ENCODE results near the gene MALT1. TPM values are rescaled to one million over a fixed set of nuclear protein-coding genes. Genes with fewer than 3 reads are reported as not detected.
A peak's percentile ranks its signal among the peaks of the same experiment; 100 is the strongest.
"Not testable (repeated sequence)": the region's sequence is repeated elsewhere in the genome, so short reads cannot be mapped to it uniquely, and the experiment has no call there.

MALT1 gene
- total RNA-seq, 4 donors from 2014 or later = 18.3 to 27.5 (median 22.6) TPM

DNA sequence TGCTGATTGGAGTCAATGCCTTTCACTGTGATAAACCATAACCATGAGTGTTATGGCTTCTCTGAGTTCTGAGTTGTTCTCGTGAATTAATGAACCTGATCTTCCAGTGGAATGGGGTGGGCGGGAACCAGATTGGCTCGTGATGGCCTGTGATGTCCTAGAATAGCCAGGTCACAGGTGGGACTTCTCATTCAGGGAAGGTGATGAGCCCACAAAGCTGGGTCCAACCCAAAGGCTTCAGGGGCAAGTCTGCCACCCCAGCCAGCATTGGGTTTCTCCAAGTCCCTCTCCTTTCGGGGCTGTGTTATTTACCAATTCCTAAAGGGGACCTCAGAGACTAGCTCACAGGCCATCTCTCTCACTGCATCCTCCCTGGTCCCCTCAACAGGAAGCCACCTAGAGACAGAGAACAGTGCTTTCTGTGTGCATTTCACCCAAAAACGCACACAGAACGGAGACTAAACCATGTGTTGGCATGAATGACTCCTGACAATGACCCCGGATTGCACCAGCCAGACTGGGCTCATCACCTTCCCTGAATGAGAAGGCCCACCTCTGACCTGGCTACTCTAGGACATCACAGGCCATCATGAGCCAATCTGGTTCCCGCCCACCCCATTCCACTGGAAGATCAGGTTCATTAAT is 85.5 kb downstream of the MALT1 start:
- Histone ChIP-seq H3K4me3 (no peak overlapping the region), H3K9me3 (no peaks in the 10 kb centered on the region), H3K27ac (replicated peaks in 1 of 4) (no peak overlapping the region), H3K27me3 (peaks cover 0 to 19% (median 0%) of the 10 kb centered on the region in 4 donors), H3K4me1 (peaks cover 2 to 19% (median 11%) of the 10 kb centered on the region in 4 donors), H3K36me3 (no peaks in the 10 kb centered on the region)
- peak; percentile 68 for DNase-seq (ENCODE audit: extremely low spot score)
- intact Hi-C loops (cut with DNase I) = no loop called here
- 91% methylated on average over 8 of the region's 8 CpGs for WGBS
- TF ChIP-seq POLR2AphosphoS5 (IDR thresholded peaks at IDR 0.05) (no peak), EP300 (IDR thresholded peaks at IDR 0.05) (no peak), POLR2A (IDR thresholded peaks at IDR 0.05; ENCODE audit: low read depth) (no peak)
- TF ChIP-seq, protein P1, sequence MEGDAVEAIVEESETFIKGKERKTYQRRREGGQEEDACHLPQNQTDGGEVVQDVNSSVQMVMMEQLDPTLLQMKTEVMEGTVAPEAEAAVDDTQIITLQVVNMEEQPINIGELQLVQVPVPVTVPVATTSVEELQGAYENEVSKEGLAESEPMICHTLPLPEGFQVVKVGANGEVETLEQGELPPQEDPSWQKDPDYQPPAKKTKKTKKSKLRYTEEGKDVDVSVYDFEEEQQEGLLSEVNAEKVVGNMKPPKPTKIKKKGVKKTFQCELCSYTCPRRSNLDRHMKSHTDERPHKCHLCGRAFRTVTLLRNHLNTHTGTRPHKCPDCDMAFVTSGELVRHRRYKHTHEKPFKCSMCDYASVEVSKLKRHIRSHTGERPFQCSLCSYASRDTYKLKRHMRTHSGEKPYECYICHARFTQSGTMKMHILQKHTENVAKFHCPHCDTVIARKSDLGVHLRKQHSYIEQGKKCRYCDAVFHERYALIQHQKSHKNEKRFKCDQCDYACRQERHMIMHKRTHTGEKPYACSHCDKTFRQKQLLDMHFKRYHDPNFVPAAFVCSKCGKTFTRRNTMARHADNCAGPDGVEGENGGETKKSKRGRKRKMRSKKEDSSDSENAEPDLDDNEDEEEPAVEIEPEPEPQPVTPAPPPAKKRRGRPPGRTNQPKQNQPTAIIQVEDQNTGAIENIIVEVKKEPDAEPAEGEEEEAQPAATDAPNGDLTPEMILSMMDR (IDR thresholded peaks at IDR 0.05) = no peak

DNA sequence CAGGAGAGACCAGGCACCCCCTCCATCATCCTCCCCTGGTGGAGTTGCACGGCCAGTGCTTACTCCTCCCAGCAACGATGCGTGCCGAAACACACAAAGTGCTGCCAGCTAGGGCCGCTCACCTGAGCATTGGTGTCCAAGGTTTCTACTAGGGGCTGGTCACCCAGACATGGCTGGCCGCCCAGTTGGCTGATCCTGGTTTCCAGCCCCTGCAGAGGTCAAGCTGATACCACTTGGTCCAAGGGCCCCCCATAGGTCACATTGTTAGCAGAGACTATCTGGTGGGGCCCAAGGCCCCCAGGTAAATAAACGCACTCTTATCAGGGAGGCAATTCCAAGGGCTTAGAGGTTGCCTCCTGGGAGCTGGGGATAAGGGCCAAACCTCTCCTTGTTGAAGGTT is 86.1 kb downstream of the MALT1 start:
- DNase-seq (ENCODE audit: extremely low spot score) = peak; percentile 62
- H3K9me3 ChIP-seq; H3K36me3 ChIP-seq; H3K27ac ChIP-seq (replicated peaks in 1 of 4); H3K4me3 ChIP-seq; intact Hi-C loops (cut with DNase I): not testable (repeated sequence)
- Histone ChIP-seq H3K4me1 (peaks cover 8 to 24% (median 15%) of the 10 kb centered on the region in 4 donors), H3K27me3 (peaks cover 0 to 19% (median 0%) of the 10 kb centered on the region in 4 donors)
- WGBS = 93% methylated on average over 2 of the region's 7 CpGs

DNA sequence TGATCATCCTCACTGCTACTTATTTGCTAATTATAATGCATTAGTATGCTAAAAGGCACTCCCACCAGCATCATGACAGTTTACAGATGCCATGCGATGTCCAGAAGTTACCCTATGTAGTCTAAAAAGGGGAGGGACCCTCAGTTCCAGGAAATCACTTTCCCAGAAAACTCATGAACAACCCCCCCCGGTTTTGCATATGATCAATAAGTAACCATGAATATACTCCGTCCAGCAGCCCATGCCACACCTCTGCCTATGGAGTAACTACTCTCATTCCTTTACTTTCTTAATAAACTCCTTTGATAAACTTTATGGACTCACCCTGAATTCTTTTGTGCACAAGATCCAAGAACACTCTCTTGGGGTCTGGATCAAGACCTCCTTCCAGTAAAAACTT is 86.8 kb downstream of the MALT1 start:
- Histone ChIP-seq H3K36me3 (no peaks in the 10 kb centered on the region), H3K4me3 (no peak overlapping the region), H3K9me3 (no peaks in the 10 kb centered on the region), H3K27me3 (peaks cover 0 to 19% (median 0%) of the 10 kb centered on the region in 4 donors), H3K4me1 (peaks cover 8 to 24% (median 15%) of the 10 kb centered on the region in 4 donors), H3K27ac (replicated peaks in 1 of 4) (no peak overlapping the region)
- no peak for TF ChIP-seq EP300 (IDR thresholded peaks at IDR 0.05)
- no peak for TF ChIP-seq POLR2A (IDR thresholded peaks at IDR 0.05; ENCODE audit: low read depth)
- TF ChIP-seq, protein P1 (IDR thresholded peaks at IDR 0.05) = no peak
- no peak for TF ChIP-seq POLR2AphosphoS5 (IDR thresholded peaks at IDR 0.05)
- DNase-seq (ENCODE audit: extremely low spot score) = peak; percentile 62
- 77% methylated on average over 3 of the region's 3 CpGs for WGBS
- intact Hi-C loops (cut with DNase I) = no loop called here

DNA sequence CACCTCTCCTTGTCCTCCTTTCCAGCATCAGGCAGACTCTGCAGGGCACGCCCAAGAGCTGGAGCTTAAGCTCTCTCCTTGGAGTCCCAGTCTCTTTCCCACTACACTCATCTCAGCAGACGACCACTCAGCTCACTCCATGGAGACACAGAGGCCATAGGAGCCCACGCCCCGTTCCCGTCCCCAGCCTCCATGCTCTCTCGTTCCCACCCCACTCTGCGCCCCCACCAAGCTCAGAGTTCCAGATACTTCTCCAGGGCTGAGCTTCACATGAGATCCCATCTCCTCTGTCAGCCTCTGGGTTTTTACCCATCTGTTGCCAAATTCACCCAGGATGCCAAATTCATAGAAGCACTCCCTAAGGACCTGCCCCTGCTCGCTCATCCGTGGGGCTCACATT is 87.3 kb downstream of the MALT1 start:
- no peak overlapping the region for H3K27ac ChIP-seq (replicated peaks in 1 of 4)
- DNase-seq (ENCODE audit: extremely low spot score) = peak; percentile 75
- H3K4me1 ChIP-seq = peaks cover 8 to 24% (median 15%) of the 10 kb centered on the region in 4 donors
- TF ChIP-seq POLR2AphosphoS5 (IDR thresholded peaks at IDR 0.05) (no peak), POLR2A (IDR thresholded peaks at IDR 0.05; ENCODE audit: low read depth) (no peak), EP300 (IDR thresholded peaks at IDR 0.05) (no peak)
- TF ChIP-seq, protein P1 (IDR thresholded peaks at IDR 0.05) = no peak
- no peaks in the 10 kb centered on the region for H3K36me3 ChIP-seq
- peaks cover 0 to 19% (median 0%) of the 10 kb centered on the region in 4 donors for H3K27me3 ChIP-seq
- WGBS = 86% methylated on average over 9 of the region's 9 CpGs
- intact Hi-C loops (cut with DNase I) = no loop called here
- no peak overlapping the region for H3K4me3 ChIP-seq
- H3K9me3 ChIP-seq = no peaks in the 10 kb centered on the region

DNA sequence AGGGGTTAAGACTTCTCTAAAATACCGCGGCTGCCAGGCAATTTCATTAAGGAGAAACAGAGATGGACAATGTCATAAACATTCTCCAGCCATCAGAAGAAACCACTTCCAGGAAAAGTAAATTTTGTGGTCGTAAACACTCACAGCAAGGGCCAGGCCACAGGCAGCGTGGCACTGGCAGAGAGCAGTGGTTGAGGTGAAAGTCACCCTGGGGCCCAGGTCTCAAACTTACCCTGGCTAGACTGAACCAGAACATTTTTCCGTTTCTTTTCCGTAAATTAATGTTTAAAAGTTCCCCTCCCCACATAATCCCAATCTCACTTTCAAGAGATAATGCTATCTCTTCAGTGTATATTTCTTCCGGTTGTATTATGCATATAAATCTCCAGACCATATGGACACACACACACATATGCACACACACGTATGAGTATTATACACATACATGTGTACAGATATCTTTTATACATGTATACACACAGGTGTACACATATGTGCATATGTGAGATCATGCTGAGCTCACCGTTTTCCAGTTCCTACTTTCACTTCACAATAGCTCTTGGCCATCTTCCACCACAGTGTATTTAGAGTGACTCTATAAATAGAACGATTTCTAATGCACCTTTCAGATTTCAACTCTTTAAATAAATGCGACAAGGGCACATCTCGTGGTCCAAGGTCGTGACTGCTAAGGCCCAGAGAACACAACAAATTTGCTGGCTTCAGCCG is 90.1 kb downstream of the MALT1 start:
- peak; percentile 57 for DNase-seq (ENCODE audit: extremely low spot score)
- WGBS = 56% methylated on average over 14 of the region's 14 CpGs
- H3K36me3 ChIP-seq = no peaks in the 10 kb centered on the region
- peaks cover 8 to 17% (median 13%) of the 10 kb centered on the region in 4 donors for H3K4me1 ChIP-seq
- no peak overlapping the region for H3K27ac ChIP-seq (replicated peaks in 1 of 4)
- H3K4me3 ChIP-seq = no peak overlapping the region
- TF ChIP-seq POLR2A (IDR thresholded peaks at IDR 0.05; ENCODE audit: low read depth) (no peak), EP300 (IDR thresholded peaks at IDR 0.05) (no peak), POLR2AphosphoS5 (IDR thresholded peaks at IDR 0.05) (no peak)
- intact Hi-C loops (cut with DNase I) = no loop called here
- no peaks in the 10 kb centered on the region for H3K9me3 ChIP-seq
- peaks cover 0 to 33% (median 0%) of the 10 kb centered on the region in 4 donors for H3K27me3 ChIP-seq

Measured in esophagus muscularis mucosa (tissue), 4 donors.